Measurements from ENCODE around the gene SRP68. TPM values are rescaled to one million over a fixed set of nuclear protein-coding genes. Genes with fewer than 3 reads are reported as not detected.

Gene SRP68
- total and polyA plus RNA-seq, 2 of the 8 experiments (the other 6 are each of a cell fraction or from before 2014, with no cell fraction given) = 57.7 to 83.5 TPM

GRCh38 chr17:76049836-76050537, 22.3 kb downstream of the SRP68 start:
- Histone ChIP-seq H3K4ac (replicated peaks; ENCODE audit: insufficient read length, low read depth, low read length) (no peak overlapping the region), H3K4me2 (ENCODE audit: insufficient read depth in 1 of 2, low read depth in 2 of 2, low read length in 2 of 2) (no peak overlapping the region), H4K5ac (ENCODE audit: insufficient read length, low read depth, low read length) (no peak overlapping the region), H3K56ac (replicated peaks; ENCODE audit: insufficient read length, low read depth, low read length) (no peak overlapping the region), H2BK5ac (ENCODE audit: low read depth, low read length) (no peak overlapping the region), H3K14ac (ENCODE audit: insufficient read length) (no peak overlapping the region), H2BK20ac (ENCODE audit: low read length) (no peak overlapping the region), H3K23ac (ENCODE audit: insufficient read length) (no peak overlapping the region), H3K36me3 (ENCODE audit: control insufficient read depth in 2 of 4, insufficient read depth in 4 of 4, low read length in 3 of 4) (peaks cover 17 to 69% (median 44%) of the 10 kb centered on the region in 4 experiments), H3K27ac (ENCODE audit: low read depth, low read length) (no peak overlapping the region), H4K20me1 (replicated peaks in 1 of 2; ENCODE audit: control insufficient read depth in 1 of 2, insufficient read depth in 2 of 2, low read length in 2 of 2) (no peaks in the 10 kb centered on the region), H2AK5ac (ENCODE audit: low read depth, low read length) (no peak overlapping the region), H2AFZ (ENCODE audit: low read length) (no peak overlapping the region), H3K9me3 (ENCODE audit: insufficient read depth in 2 of 2, low read depth in 1 of 2, low read length in 1 of 2) (no peaks in the 10 kb centered on the region), H4K91ac (replicated peaks; ENCODE audit: insufficient read length, low read length) (no peak overlapping the region), H2BK15ac (ENCODE audit: low read length) (no peak overlapping the region), H2BK12ac (ENCODE audit: low read depth, low read length) (no peak overlapping the region), H3K27me3 (replicated peaks in 1 of 4; ENCODE audit: control insufficient read depth in 3 of 4, extremely low read depth in 1 of 4, insufficient read depth in 3 of 4, low read length in 3 of 4) (no peaks in the 10 kb centered on the region), H3K79me1 (ENCODE audit: low read depth, low read length) (no peaks in the 10 kb centered on the region; the same call in 1 of the 2 replicates), H3K18ac (ENCODE audit: extremely low read depth, low read length) (no peak overlapping the region), H4K8ac (ENCODE audit: extremely low read depth, insufficient read depth, low read length) (no peak overlapping the region), H3K4me3 (ENCODE audit: extremely low read depth in 1 of 4, insufficient read depth in 2 of 4, low read depth in 3 of 4, low read length in 4 of 4) (no peak overlapping the region), H3K79me2 (ENCODE audit: control insufficient read depth in 1 of 2, insufficient read depth in 2 of 2, low read length in 2 of 2) (no peaks in the 10 kb centered on the region), H3K4me1 (replicated peaks in 1 of 4; ENCODE audit: control insufficient read depth in 3 of 4, insufficient read depth in 4 of 4, low read length in 3 of 4) (peaks cover 0 to 2% (median 0%) of the 10 kb centered on the region in 4 experiments; a peak in 1 of 7 replicates), H3K23me2 (ENCODE audit: low read depth, low read length) (no peaks in the 10 kb centered on the region), H3K9ac (replicated peaks in 1 of 4; ENCODE audit: extremely low read depth in 1 of 4, low read depth in 3 of 4, low read length in 3 of 4) (no peak overlapping the region), H2BK120ac (replicated peaks; ENCODE audit: low read depth, low read length) (no peak overlapping the region)
- no peak for FAIRE-seq
- ChIA-PET CTCF (ENCODE audit: partially characterized antibody) (interaction anchor here (0.5 to 1.7 kb wide), 6 partner anchors 12 to 1029 kb away, joined by 3 to 6 read pairs (median 4); no protein-coding TSS in a partner anchor), POLR2A (ENCODE audit: partially characterized antibody) (interaction anchor here (0.7 to 1.6 kb wide), 3 partner anchors 8 to 112 kb away, joined by 3 to 5 read pairs (median 5); no protein-coding TSS in a partner anchor)
- WGBS, 2 experiments (ENCODE audit: extremely low coverage in 1 of 2, insufficient coverage in 1 of 2, insufficient read length in 1 of 2, insufficient replicate concordance in 2 of 2, low coverage in 1 of 2, low lambda C conversion rate in 2 of 2, missing lambda C conversion rate in 1 of 2) = 91% methylated on average over 15 of the region's 15 CpGs; no CpG with 5 or more reads in 1 of the 2 experiments
- DNase-seq (ENCODE audit: low read depth in 1 of 2, low spot score in 2 of 2) = no peak
- no peak for TF ChIP-seq EGR1 (IDR thresholded peaks at IDR 0.05; ENCODE audit: borderline replicate concordance, low read depth, low read length)
- no peak for TF ChIP-seq SAP30 (IDR thresholded peaks at IDR 0.05; ENCODE audit: insufficient read depth, insufficient replicate concordance, low read length)
- TF ChIP-seq ASH2L (IDR thresholded peaks at IDR 0.05; ENCODE audit: low read length) = no peak
- TF ChIP-seq ATF3 (IDR thresholded peaks at IDR 0.05; ENCODE audit: insufficient read depth, low read depth, low read length) = no peak
- no peak for TF ChIP-seq ZNF274 (IDR thresholded peaks at IDR 0.05; ENCODE audit: borderline replicate concordance, extremely low read depth, low read length)

Measured in H1 (cell line).